Erythroblast (primary cell): ENCODE results near the gene SNX5.

Source experiments
- GATA1 ChIP-seq: IDR thresholded peaks from 2 replicates; pipeline ENCODE4 v1.6.1; 2011; ENCODE audit warnings: low read depth, mild to moderate bottlenecking, control low read depth, low read length, moderate library complexity
- POLR2A ChIP-seq: IDR thresholded peaks from 2 replicates; pipeline ENCODE4 v1.6.1; 2011; ENCODE audit warnings: mild to moderate bottlenecking, low read length

DNA sequence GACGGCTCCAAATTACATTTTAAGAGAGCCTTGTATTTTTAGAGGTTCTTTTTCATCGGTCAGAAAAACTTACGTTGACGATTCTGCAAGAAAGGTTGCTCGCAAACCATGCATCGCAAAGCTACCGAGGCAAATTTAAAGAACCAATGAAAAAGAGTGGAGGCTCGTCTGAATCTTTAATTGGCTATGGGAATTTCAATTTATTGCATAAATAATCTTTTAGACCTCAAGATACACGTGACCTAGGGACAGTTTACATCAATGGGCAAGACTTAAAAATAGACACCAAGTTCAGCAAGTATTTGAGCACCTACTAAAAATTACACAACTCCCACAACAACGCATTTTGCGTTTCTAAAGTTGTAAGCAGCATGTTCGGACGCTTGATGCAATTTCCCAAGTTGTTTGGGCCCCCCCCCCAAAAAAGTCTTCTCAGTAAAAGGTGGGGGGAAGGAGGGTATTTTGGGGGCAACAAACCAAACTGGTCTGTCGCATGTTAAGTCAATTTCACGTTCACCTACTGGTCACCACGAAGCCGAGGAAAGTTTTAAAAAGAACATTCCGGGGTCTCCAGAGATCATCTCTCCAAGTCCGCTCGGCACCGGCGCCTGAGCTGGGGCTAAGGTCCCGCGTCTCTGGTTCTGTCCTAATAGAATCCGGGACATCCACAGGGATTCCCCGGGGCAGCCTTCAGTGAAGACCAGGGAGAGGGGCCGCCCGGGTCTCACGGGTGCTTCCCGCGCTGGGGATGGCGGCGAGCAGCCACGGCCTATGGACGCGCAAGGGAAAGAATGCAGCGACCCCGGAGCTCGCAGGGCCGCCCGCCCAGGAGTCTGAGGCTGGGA, 851 bp downstream of the SNX5 start:
- peak; percentile 41 for TF ChIP-seq POLR2A
- TF ChIP-seq GATA1, result no peak
